Vagina (tissue), 2 donors: ENCODE results near the gene KIAA0825. TPM values are rescaled to one million over a fixed set of nuclear protein-coding genes. Genes with fewer than 3 reads are reported as not detected.

ENCODE experiments used
- DNase-seq, 2 donors: peaks; one replicate each; pipeline ENCODE4 v3.0.0-alpha.2; 2017; ENCODE audit errors: extremely low spot score in 2 of 2
- H3K27ac ChIP-seq: fragments of 200-600 bp; sonication (generic); one replicate; pipeline ENCODE4 v1.5.1; 2019
- H3K27me3 ChIP-seq: fragments of 200-600 bp; sonication (generic); one replicate; pipeline ENCODE4 v1.5.1; 2019
- H3K36me3 ChIP-seq, 2 donors: fragments of 200-600 bp; sonication (generic); one replicate each; pipeline ENCODE4 v1.5.1; 2017 to 2019
- H3K4me1 ChIP-seq: fragments of 200-600 bp; sonication (generic); one replicate; pipeline ENCODE4 v1.5.1; 2019
- H3K4me3 ChIP-seq, 2 donors: fragments of 200-600 bp; sonication (generic); 1 replicate in 1 of 2; 2 replicates in 1 of 2; pipeline ENCODE4 v1.5.1; 2016 to 2019
- H3K9me3 ChIP-seq: fragments of 200-600 bp; sonication (generic); one replicate; pipeline ENCODE4 v1.5.1; 2019
- POLR2A ChIP-seq, 2 donors: fragments of 450-650 bp; IDR thresholded peaks; one replicate each; pipeline ENCODE4 v1.6.1; 2017; ENCODE audit warnings: antibody characterized with exemption in 2 of 2, mild to moderate bottlenecking in 2 of 2, moderate library complexity in 2 of 2
- POLR2AphosphoS5 ChIP-seq, 2 donors: sonication (generic); formaldehyde crosslinking; IDR thresholded peaks; one replicate each; pipeline ENCODE4 v1.9.0; 2017; ENCODE audit warnings: antibody characterized with exemption in 2 of 2, mild to moderate bottlenecking in 2 of 2, low read depth in 1 of 2; ENCODE audit not compliant: insufficient read depth in 1 of 2
- intact Hi-C: fragments of 100-400 bp; cut with DNase I; formaldehyde crosslinking; loops from one replicate; pipeline ENCODE4 v1.15.1; 2023
- total RNA-seq: library from RNA; depleted of rRNA; stranded (reverse); fragments of >200 nt; gene quantifications from one replicate; pipeline ENCODE4 v1.2.3, GENCODE V29; 2016
- TF ChIP-seq, protein P1 (sequence below), 3 experiments: fragments of 450-650 bp in 2 of 3; fragments of 200-600 bp in 1 of 3; sonication (generic) in 1 of 3; IDR thresholded peaks; one replicate each; pipeline ENCODE4 v1.5.1; 2017 to 2019; ENCODE audit warnings: antibody characterized with exemption in 3 of 3, mild to moderate bottlenecking in 2 of 3, moderate library complexity in 2 of 3

KIAA0825 gene
- total RNA-seq, 1 donor from 2014 or later = 2.5 TPM

DNA sequence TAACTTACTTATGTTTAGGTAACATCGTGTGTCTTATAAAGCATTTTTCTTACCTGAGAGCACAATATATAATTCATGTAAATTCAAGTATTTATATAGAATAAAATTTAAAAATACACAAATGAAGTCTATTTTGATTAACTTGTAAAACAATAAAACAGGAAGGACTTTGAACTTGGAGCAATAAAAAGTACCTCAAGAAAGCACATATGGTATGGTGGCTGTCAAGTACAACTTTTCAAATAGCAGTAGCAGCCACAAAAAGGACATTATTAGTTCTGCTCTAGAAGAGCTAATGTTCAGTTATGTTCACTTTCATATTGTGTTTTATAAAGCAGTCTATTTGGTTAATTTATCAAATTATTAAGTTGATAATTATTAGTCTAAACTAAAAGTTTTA, 31.5 kb upstream of the KIAA0825 start:
- no peaks in the 10 kb centered on the region for H3K9me3 ChIP-seq
- H3K4me1 ChIP-seq = no peaks in the 10 kb centered on the region
- H3K36me3 ChIP-seq = peaks cover 0 to 10% of the 10 kb centered on the region in 2 donors
- TF ChIP-seq, protein P1, sequence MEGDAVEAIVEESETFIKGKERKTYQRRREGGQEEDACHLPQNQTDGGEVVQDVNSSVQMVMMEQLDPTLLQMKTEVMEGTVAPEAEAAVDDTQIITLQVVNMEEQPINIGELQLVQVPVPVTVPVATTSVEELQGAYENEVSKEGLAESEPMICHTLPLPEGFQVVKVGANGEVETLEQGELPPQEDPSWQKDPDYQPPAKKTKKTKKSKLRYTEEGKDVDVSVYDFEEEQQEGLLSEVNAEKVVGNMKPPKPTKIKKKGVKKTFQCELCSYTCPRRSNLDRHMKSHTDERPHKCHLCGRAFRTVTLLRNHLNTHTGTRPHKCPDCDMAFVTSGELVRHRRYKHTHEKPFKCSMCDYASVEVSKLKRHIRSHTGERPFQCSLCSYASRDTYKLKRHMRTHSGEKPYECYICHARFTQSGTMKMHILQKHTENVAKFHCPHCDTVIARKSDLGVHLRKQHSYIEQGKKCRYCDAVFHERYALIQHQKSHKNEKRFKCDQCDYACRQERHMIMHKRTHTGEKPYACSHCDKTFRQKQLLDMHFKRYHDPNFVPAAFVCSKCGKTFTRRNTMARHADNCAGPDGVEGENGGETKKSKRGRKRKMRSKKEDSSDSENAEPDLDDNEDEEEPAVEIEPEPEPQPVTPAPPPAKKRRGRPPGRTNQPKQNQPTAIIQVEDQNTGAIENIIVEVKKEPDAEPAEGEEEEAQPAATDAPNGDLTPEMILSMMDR (IDR thresholded peaks at IDR 0.05) = no peak
- H3K27me3 ChIP-seq = no peaks in the 10 kb centered on the region
- no peak overlapping the region for H3K4me3 ChIP-seq
- intact Hi-C loops = no loop called here
- DNase-seq = no peak
- no peak overlapping the region for H3K27ac ChIP-seq

DNA sequence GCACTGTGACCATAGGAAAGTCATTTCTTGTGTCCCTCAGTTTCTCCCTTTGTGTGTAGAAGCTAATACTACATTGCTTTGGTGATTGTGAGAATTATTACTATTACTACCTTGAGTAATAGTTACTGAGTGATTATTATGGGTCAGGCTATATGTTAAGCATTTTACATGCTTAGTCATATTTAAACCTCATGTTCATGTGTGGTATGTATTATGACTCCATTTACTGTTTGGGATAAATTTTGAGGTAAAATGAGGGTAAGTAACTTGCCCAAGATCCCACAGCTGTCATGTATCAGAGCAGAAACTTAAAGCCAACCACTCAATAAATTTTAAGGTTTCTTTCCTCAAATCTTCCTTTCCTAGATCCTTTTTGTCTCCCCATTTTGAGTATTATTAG, 28.4 kb upstream of the KIAA0825 start:
- H3K36me3 ChIP-seq = peaks cover 0 to 2% of the 10 kb centered on the region in 2 donors
- H3K4me1 ChIP-seq = no peaks in the 10 kb centered on the region
- H3K27ac ChIP-seq = no peak overlapping the region
- no peak for DNase-seq
- H3K9me3 ChIP-seq = no peaks in the 10 kb centered on the region
- no peak for TF ChIP-seq POLR2AphosphoS5 (IDR thresholded peaks at IDR 0.05; ENCODE audit: insufficient read depth in 1 of 2, low read depth in 1 of 2)
- TF ChIP-seq, protein P1 (IDR thresholded peaks at IDR 0.05) = no peak
- TF ChIP-seq POLR2A (IDR thresholded peaks at IDR 0.05) = no peak
- no peak overlapping the region for H3K4me3 ChIP-seq
- no peaks in the 10 kb centered on the region for H3K27me3 ChIP-seq
- intact Hi-C loops = no loop called here

DNA sequence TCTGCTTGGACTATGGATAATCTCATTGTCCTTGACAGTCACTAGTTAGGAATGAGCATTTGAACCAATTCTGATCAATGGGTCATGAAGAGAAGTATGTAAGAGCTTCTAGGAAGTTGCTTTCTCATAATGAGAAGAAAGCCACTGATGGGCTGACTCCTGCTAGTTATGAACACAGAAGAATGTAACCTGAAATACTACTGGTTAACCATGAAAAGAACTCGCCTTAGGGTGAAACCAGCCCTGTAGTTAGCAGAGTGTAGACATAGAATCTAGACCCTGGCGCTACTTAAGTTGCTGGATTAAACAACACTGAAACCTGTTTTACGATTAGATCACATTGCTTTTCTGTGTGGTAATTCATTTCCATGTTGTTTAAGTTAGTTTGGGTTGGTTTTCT, 26.6 kb upstream of the KIAA0825 start:
- H3K4me3 ChIP-seq = no peak overlapping the region
- peaks cover 0 to 9% of the 10 kb centered on the region in 2 donors for H3K36me3 ChIP-seq
- no peak for TF ChIP-seq POLR2AphosphoS5 (IDR thresholded peaks at IDR 0.05; ENCODE audit: insufficient read depth in 1 of 2, low read depth in 1 of 2)
- TF ChIP-seq, protein P1 (IDR thresholded peaks at IDR 0.05) = no peak
- no peaks in the 10 kb centered on the region for H3K4me1 ChIP-seq
- no peaks in the 10 kb centered on the region for H3K9me3 ChIP-seq
- no peak overlapping the region for H3K27ac ChIP-seq
- intact Hi-C loops = no loop called here
- DNase-seq = no peak
- no peaks in the 10 kb centered on the region for H3K27me3 ChIP-seq

DNA sequence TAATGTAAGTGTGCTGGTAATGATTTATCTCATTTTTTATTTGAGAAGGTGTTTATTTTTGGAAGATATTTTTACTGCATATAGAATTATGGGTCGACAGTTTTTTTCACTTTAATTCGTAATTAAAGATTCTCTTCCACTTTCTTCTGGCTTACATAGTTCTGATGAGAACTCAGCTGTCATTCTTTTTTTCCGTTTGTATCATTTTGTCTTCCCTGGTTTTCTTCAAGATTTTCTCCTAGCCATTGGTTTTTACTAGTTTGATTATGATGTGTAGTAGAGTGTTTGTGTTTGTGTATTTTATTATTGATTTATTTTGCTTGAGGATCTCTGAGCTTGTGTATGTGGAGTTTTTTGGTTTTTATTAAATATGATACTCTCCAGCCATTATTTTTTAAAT, 21.8 kb upstream of the KIAA0825 start:
- DNase-seq = no peak
- Histone ChIP-seq H3K27me3 (no peaks in the 10 kb centered on the region), H3K4me1 (no peaks in the 10 kb centered on the region), H3K4me3 (no peak overlapping the region), H3K9me3 (peaks cover 7% of the 10 kb centered on the region), H3K36me3 (peaks cover 0 to 20% of the 10 kb centered on the region in 2 donors), H3K27ac (no peak overlapping the region)
- no peak for TF ChIP-seq POLR2A (IDR thresholded peaks at IDR 0.05)
- TF ChIP-seq POLR2AphosphoS5 (IDR thresholded peaks at IDR 0.05; ENCODE audit: insufficient read depth in 1 of 2, low read depth in 1 of 2) = no peak
- TF ChIP-seq, protein P1 (IDR thresholded peaks at IDR 0.05) = no peak
- intact Hi-C loops = no loop called here

DNA sequence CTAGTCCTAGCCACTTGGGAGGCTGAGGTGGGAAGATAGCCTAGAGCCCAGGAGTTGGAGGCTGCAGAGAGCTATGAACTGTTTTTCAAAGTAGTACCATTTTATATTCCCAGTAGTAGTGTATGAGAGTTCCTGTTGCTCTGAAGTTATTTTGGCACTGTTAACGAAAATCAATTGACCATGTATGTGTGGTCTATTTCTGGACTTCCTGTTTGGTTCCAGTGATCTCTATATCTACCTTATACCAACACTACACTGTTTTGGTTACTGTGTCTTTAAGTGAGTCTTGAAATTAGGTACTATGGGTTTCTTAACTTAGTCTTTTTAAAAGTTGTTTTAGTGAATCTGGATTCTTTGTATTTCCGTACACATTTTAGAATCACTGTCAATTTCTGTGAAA, 13.6 kb upstream of the KIAA0825 start:
- Histone ChIP-seq H3K4me3 (no peak overlapping the region), H3K4me1 (no peaks in the 10 kb centered on the region), H3K36me3 (peaks cover 0 to 11% of the 10 kb centered on the region in 2 donors), H3K9me3 (no peaks in the 10 kb centered on the region), H3K27me3 (no peaks in the 10 kb centered on the region), H3K27ac (no peak overlapping the region)
- no peak for DNase-seq
- TF ChIP-seq, protein P1 (IDR thresholded peaks at IDR 0.05) = no peak
- TF ChIP-seq POLR2A (IDR thresholded peaks at IDR 0.05) (no peak), POLR2AphosphoS5 (IDR thresholded peaks at IDR 0.05; ENCODE audit: insufficient read depth in 1 of 2, low read depth in 1 of 2) (no peak)
- intact Hi-C loops = no loop called here
